NCI-H1694 (cell line): ENCODE data around the gene FSIP1.

ENCODE experiments used
- DNase-seq: peaks from one replicate; lab custom pipeline; 2025; lab: John Stamatoyannopoulos, UW

The FSIP1 gene

DNA sequence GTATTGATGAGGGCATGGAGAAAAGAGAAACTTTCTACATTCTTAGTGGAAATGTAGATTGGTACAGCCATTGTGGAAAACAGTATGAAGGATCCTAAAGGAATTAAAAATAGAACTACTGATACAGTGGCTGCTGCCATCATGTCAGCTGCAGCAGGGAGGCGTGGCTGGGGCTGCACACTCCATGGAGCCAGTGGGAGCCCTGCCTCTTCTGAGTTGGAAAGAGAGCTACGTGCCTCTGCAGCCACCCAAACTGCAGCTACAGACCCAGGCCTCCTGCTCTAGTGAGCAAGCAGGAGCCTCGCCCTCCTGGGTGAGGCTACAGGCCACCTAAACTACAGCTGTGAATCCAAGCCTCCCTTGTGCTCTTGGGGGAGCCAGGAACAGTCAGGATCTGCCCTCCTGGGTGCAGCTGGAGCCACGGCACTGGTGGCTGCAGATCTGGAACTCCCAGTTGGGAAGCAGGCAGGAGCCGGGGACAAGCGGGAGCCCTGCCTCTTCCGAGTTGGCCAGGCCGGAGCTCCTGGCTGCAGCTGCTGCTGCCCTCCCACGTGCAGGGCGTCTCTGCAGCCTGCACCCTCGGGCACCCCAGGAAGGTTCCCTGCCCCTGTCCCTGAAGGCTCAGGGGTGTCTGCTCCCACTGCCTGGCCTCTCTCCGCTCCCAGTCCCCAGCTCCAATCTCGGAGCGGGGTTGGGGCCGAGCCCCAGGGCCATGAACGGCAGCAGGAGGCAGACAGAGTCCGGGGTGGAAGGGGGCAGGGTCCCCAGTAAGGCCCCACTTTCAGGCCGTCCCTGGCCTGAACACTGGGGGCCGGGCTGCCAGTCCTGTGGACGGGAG, 137.3 kb downstream of the FSIP1 start:
- DNase-seq: no peak

DNA sequence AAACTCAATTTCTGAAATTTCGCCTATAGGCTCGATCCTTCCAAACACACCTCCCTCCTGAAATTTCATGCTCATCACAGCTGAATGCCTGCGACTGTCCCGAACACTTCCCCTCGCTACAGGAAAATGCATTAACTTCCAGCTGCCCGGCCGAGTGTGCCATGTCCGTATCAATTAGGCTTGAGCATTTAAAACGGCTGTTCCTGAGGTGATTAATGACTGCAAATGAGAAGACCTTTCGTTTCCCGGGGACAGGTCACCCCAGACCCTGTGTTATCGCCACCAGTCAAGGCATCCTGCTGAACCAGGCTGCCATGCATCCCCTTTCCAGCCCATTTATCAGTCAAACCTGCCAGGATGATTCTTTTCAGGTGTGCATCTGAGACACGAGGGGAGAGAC, 138.5 kb downstream of the FSIP1 start:
- no peak for DNase-seq

DNA sequence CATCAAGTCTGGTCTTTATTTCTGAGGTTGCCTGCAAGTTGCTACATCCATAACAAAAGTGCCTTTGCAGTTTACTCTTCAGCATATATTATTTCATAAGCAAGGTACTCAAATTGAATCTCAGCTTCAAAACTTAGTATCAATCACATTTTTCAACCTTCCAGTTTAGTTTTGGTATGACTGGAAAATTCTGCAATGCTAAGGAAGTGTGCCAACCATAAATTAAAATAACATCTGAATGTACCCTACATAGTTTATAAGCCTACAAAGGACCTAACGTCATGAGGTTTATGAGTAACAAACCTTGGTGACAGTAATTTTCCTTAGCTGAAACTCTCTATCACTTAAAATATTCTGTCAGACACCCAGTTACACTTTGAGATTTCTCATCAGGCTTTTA, 138.9 kb downstream of the FSIP1 start:
- DNase-seq: no peak

DNA sequence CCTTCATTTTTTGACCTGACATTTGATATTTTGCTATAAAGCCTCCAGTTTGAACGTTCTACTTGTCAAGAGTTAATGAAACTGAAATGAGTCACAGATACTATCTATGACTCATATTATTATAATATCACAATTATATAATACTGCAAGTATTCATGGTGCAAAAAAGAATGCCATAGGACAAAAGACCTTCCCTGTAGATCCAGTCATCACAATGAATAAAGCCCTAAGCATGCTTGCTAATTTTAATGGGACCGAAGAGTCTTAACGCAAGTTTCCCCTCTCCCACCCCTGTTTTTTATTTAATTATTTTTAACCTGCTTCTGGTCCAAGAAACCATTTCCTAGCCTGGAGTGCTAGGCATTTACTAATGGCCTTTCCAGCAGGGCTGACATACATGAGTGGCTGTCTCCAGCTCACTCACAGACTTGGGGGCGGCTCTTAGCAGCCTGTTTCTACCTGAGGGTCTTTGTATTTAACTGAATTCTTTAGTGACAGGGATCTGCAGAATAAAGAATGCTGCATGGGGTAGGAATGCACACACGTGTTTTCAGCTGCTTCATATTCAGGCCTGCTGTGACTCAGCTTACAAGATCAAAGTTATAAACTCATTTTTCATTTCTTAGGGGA, 140.5 kb downstream of the FSIP1 start:
- DNase-seq: no peak

- DNase-seq: no peak
These were observed 141.3 kb downstream of the FSIP1 start for GRCh38 chr15:39641191-39641889.

GRCh38 chr15:39640665-39641064, 142.0 kb downstream of the FSIP1 start:
- no peak for DNase-seq

DNA sequence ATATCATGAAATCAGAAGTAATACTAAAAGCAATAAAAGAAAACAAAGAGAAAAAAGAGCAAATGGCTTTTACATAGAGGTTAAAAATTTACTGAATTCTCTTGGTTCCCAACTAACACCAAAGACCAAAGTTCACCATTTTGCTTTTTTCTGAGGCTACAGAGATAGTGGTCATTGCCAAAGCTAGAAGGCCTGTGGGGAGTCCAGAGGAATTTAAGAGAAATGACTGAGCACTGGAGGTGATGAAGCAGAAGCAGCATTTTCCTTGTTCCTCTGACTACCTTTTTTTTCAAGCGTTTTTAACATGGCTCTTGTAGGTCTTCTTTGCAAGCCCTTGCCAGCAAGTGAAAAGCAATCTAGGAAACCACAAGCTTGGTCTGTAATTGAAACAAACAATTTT, 143.6 kb downstream of the FSIP1 start:
- no peak for DNase-seq

DNA sequence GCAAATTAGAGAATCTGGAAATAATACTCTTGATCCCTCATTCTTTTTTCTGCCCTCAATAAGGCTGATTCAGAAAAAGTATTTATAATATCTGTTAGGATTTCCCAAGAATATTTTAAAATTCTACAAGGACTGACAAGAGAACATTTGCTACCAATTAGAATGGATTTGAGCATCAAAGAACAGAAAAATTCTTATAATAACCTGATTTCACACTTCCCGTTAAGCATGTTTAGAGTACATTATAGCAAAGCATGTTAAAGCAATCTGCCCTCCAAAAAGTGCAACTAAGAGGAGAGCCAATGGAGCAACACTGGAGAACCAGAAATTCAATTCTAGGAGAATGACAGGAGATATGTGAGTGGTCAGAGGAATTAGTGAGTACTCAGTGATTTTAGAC, 144.6 kb downstream of the FSIP1 start:
- no peak for DNase-seq

GRCh38 chr15:39631357-39631756, 151.3 kb downstream of the FSIP1 start:
- DNase-seq: no peak

- DNase-seq: peak; percentile 3
These were observed 152.7 kb downstream of the FSIP1 start for GRCh38 chr15:39629906-39630305.

GRCh38 chr15:39629371-39629770, 153.3 kb downstream of the FSIP1 start:
- DNase-seq: no peak

GRCh38 chr15:39628546-39629257, 153.9 kb downstream of the FSIP1 start:
- peak; percentile 26 for DNase-seq

GRCh38 chr15:39628144-39628508, 154.5 kb downstream of the FSIP1 start:
- DNase-seq: no peak

DNA sequence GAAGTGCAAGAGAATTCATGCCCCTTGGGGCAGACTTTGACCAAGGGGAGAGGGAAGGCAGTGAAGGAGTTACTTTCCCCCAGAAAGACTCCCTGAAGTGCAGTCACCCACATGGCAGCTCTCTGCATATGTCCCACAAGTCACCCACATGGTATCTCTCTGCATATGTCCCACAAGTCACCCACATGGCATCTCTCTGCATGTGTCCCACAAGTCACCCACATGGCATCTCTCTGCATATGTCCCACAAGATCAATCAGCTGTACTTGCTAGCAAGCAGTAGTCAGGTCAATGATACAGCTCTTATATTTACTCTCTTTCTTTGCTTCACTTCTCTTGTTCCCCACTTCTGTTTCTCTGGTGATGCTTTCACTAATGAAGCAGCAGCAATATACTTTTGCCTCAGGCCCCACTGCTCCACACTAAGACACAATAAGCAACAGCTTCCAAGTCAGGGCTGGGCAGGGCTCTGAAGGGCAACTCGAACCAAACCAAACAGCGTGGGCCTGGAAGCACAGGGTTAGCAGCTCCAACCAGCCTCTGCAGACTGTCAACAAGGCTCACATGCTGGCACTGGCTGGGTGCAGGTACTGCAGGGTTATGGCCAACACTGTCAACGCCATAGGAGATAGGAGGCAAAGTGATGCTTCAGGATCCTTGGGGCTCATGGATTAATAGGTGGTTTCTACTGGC, 155.0 kb downstream of the FSIP1 start:
- DNase-seq: no peak

DNA sequence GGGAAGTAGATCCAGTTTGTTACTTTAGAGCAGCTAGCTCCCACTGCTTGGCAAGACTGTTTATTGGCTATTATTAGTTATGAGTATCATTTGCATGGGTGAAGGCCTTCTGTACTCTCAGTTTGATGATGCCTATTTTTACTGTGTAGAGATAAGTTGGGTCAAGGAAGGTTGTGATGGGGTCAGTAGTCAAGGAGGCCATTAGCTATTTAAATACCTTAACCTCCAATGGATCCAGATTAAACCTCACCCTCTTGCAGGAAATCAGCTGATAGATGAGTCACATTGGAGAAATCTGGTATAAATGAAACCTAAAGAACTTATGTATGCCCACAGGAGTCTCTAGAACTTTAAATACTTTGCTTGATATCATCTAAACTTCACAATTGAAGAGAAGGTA, 156.8 kb downstream of the FSIP1 start:
- no peak for DNase-seq

GRCh38 chr15:39625451-39625850, 157.2 kb downstream of the FSIP1 start:
- no peak for DNase-seq

DNA sequence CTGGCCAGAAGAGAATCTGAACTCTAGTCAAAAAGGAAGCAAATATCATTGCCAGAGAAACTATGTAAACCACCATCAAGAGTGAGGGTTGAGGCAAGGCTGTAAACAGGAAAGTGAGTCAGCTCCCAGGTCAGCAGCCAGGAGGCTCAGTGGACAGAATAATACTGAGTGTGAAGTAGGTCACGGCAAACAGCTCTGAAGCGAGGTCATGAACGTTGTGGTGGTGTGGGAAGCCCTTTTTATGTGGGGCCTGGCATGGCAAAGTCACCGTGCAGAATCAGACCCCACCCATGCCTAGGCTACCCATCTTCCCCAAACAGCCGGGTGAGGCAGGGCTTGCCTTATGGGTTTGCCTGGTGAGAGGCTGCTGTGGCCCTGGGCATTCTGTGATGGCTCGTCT, 157.8 kb downstream of the FSIP1 start:
- DNase-seq: no peak

DNA sequence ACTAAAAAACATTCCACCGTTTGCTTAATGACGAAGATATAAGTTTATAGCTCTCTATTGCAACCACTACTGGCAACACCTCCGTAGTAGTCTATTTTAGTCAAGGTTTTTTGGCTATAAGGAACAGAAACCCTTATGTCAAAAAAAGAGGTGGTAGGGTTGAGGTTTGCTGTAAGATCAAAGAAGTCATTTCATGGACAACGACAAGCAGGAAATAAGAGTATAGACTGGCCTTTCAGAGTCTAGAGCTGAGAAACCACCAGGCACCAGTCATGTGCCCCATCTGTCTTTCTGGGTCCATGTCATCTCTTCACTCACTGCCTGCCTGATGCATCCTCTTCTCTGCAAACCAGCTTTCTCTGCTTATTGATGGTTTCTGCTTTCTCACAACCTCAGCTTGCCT, 159.1 kb downstream of the FSIP1 start:
- DNase-seq: no peak

DNA sequence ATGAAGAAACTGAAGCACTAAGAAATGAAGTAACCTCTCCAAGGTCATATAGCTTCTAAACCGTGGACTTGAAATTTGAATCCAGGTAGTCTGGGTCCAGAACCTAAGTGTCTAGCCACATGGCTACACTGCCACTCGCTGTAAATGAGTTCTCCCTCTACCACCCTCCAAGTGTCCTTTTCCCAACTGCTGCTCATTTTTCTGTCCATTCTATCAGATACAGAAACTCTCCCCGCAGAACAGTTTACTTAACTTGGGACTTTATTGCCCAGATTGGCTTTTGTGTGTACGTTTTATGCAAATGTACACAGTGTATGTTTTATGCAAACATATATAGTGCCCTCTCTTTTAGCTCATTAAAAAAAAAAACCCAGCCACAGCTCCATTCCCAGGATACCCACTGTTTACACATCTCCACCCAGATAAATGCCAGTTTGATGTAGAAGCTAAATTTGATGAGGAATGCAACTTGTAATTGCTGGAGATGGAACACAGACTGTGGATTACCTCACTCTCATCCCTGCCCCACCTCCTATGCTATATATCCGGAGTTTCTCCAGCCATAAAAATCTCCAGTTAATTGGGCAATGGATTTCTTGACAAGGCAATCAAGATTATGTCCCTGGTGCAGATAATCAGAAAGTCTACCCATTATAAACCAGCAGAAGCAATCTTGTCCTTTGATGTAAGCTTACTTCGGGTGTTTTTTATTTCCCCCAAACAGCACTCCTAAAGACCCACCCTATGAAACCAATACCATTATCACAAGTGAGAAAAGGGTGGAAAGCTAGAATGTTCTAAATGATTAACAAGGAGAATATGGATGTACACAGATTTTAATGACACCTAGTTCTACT, 159.8 kb downstream of the FSIP1 start:
- no peak for DNase-seq

DNA sequence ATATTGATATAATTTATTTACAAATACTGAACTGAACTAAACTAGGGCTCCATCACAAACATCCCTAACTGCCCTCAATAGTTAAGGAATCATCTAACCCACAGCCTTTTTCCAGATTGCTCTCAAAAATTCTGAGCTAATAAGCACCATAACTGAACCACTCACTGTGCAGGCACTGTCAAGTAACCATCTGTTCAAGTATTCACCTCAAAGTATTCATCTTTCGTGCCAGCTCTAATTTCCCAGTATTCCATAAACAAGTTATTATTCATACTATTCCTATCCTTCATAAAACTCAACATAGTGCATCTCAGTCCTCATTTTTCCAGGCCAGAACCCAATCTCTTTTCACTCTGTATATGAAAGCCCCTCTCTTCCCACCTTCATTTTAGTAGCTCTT, 160.7 kb downstream of the FSIP1 start:
- peak; percentile 49 for DNase-seq

DNA sequence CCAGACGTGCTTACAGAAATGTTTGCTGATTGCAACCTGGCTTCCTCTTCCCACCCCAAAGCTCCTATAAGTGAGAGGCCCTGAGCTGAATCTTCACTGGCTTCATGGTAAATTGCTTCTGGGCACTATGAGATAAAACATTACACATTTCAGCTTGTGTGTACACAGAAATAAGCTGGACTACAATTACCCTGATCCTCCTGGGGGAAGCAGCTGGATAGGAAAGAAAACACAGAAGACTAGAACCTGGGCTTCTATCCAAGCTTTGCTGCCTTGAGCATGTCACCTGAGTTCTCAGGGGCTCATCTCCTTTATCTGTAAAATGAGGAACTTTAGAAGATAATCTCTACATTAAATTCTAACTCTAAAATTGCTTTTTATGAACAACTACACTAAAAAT, 161.4 kb downstream of the FSIP1 start:
- DNase-seq: peak; percentile 44
